Right kidney (tissue), 9 donors: ENCODE results near the gene FXYD4.
"Not testable (repeated sequence)": the region's sequence is repeated elsewhere in the genome, so short reads cannot be mapped to it uniquely, and the experiment has no call there.

ENCODE experiments used
- DNase-seq: peaks from one replicate; pipeline ENCODE4 v3.0.0-alpha.2; 2016
- long read RNA-seq, 8 donors: transcript quantifications; one replicate each; lab custom pipeline, GENCODE V29; 2026

Gene FXYD4, protein sequence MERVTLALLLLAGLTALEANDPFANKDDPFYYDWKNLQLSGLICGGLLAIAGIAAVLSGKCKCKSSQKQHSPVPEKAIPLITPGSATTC
- long read RNA-seq, donor 1, partial matches to known transcripts: 98 of 153 reads
- long read RNA-seq, donor 1, other reads (novel, unspliced or antisense): 55 of 153 reads
- long read RNA-seq, donor 2, partial matches to known transcripts: 307 of 307 reads
- long read RNA-seq, donor 2, other reads (novel, unspliced or antisense): 0 of 307 reads
- long read RNA-seq, donor 3, partial matches to known transcripts: 0 of 2 reads
- long read RNA-seq, donor 3, other reads (novel, unspliced or antisense): 0 of 2 reads
- long read RNA-seq, donor 4: 0 reads
- long read RNA-seq, donor 5: 0 reads
- long read RNA-seq, donor 6: 0 reads
- long read RNA-seq, donor 7: 0 reads
- long read RNA-seq, donor 8: 0 reads

DNA sequence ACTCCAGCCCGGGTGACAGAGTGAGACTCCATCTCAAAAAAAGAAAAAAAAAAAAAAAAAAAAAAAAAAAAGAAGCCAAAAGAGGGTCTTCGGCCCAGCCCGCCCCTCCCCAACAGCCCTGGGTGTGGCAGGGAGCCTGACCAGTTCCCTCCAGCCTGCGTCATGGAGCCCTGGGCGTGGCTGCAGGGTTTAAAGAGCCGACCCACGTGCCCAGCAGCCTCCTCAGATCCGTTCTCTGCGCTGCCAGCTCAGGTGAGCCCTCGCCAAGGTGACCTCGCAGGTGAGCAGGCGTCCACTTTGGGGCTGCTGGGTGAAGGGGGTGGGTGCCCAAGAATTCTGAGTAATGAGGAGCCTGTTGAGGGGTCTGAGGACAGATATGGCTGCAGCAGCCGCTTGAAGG, at the start of gene FXYD4:
FXYD4 (plus strand) TSS at position 219 of the 400 bp plus-strand sequence. CDS start 2,111 bp downstream, outside the sequence.
- DNase-seq: no peak

DNA sequence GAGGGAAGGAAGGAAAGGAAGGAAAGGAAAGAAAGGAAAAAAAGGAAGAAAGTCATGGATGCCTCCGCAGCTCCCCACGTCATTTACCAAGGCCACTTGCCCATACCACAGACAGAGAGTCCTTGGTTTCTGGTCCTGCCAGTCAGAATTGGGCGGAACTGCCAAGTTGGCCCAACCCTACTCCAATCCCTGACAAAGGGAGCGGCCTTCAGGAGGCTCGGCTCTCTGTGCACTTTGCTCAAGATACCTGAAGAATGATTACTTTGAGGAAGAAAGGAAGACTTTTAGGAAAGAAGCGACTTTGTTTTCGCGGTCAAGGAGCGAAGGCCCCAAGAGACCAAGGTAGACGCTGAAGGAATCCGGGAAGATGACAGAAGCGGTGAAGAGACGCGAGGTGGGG, 49.1 kb upstream of the FXYD4 start:
- DNase-seq: no peak

DNA sequence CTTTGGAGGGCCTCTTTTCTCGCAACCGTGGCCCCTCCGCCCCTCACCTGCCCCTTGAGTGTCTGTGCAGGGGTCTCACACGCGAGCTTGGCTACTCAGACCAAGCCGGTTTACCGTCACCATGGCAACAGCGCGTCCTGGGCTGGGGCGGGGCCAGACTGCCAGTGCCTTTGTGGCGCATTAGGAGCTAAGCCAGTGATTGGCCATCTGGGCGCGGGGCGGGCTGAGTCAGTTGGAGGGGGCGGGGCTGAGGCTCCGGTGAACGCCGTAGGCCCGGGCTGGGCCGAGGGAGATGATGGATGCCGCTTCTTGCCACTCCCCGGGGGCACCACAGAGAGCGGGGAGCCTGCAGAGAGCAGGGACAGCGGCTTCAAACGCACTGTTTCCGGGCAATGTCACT, 48.7 kb upstream of the FXYD4 start:
- DNase-seq: peak; percentile 74

DNA sequence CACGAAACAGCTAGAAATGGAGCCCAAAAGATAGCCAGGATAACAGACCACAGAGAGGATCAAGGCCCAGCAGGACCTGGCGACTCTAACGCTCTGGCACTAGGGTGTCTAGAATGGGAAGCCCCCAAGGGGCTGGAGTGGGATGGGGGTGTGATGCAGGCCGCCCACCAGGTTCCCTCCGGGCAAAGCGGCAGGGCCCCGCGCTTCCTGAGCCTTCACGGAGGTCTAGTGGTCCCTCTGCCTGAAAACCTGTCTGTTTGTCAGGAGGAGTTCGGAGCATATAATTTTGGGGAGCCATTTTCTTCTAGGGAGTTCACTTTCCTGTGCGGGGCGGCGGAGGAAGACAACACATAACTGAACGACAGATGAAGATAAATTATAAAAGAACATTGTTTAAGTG, 48.2 kb upstream of the FXYD4 start:
- no peak for DNase-seq

DNA sequence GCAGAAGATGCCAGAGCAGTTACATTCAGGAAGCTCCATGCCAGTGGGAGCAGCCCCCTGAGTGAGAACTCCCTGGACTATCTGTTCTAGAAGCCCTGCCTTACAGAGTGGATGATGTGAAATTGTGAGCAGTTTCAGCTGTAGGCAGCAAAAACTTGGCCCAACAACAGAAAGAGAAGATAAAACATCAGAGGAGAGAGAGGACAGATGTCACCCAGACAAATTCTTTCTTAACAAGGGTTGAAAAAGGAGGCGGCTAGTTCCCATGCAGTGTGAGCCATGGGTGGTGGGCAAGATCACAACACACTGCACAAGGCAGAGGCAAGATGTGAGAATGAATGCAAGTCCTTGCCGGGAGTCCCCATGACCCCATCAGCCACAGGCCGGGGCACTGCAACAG, 46.6 kb upstream of the FXYD4 start:
- no peak for DNase-seq

DNA sequence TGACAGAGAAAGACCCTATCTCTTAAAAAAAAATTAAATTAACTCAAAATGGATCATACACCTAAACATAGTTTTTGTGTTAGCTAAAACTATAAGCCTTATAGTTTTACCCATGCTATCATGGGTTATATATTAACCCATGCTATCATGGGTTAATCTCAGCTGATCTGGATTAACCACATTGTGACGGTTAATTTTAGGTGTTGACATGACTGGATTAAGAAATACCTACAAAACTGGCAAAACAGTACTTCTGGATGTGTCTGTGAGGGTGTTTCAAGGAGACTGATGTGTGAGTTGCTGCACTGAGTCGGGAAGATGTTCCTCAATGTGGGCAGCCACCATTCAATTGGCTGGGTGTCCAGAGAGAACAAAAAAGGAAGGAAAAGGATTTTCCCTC, 44.3 kb upstream of the FXYD4 start:
- no peak for DNase-seq

DNA sequence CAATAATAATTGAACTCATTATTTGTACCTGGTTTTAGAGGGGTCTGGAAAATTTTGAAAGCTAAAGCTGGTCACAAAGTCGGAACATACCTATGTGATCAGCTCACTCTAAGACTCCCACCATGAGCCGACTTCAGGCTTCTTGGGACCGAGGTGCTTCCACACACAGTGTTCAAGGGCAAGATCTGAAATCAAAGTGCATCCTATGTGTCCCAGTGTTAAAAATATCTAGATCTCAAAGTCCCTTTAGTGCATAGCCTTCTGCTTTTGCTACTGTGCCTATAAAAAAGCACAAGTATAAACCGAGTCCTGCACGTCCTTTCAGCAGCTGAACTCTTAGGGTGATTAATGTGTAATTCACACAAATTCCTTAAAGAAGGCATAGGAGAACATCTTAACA, 43.5 kb upstream of the FXYD4 start:
- DNase-seq: no peak

DNA sequence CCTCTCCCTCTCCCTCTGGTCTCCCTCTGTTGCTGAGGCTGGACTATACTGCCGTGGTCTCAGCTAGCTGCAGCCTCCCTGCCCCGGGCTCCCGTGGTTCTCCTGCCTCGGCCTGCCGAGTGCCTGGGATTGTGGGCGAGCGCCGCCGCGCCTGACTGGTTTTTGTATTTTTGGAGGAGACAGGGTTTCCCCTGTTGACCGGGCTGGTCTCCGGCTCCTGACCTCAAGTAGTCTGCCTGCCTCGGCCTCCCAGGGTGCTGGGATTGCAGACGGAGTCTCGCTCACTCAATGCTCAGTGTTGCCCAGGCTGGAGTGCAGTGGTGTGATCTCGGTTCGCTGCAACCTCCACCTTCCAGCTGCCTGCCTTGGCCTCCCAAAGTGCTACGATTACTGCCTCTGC, 42.6 kb upstream of the FXYD4 start:
- DNase-seq: not testable (repeated sequence)

DNA sequence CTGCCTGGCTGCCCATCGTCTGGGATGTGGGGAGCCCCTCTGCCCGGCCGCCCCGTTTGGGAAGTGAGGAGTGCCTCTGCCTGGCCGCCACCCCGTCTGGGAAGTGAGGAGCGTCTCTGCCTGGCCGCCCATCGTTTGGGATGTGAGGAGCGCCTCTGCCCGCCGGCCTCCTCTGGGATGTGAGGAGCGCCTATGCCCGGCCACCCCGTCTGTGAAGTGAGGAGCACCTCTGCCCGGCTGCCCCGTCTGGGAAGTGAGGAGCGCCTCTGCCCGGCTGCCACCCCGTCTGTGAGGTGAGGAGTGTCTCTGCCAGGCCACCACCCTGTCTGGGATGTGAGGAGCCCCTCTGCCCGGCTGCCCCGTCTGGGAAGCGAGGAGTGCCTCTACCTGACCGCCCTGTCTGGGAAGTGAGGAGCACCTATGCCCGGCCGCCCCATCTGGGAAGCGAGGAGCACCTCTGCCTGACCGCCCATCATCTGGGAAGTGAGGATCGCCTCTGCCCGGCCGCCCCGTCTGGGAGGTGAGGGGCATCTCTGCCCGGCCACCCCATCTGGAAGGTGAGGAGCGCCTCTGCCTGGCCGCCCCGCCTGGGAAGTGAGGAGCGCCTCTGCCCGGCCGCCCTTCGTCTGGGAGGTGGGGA, 42.1 kb upstream of the FXYD4 start:
- not testable (repeated sequence) for DNase-seq

DNA sequence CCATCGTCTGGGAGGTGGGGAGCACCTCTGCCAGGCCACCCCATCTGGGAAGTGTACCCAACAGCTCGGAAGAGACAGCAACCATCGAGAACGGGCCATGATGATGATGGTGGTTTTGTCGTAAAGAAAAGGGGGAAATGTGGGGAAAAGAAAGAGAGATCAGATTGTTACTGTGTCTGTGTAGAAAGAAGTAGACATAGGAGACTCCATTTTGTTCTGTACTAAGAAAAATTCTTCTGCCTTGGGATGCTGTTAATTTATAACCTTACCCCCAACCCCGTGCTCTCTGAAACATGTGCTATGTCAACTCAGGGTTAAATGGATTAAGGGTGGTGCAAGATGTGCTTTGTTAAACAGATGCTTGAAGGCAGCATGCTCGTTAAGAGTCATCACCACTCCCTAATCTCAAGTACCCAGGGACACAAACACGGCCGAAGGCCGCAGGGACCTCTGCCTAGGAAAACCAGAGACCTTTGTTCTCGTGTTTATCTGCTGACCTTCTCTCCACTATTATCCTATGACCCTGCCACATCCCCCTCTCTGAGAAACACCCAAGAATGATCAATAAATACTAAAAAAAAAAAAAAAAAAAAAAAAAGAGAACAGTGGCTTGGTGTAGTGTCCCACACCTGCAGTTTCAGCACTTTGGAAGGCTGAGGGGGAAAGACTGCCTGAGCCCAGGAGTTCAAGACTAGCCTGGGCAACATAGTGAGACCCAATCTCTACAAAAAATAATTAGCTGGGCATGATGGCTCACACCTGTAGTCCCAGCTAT, 41.2 kb upstream of the FXYD4 start:
- DNase-seq: not testable (repeated sequence)

DNA sequence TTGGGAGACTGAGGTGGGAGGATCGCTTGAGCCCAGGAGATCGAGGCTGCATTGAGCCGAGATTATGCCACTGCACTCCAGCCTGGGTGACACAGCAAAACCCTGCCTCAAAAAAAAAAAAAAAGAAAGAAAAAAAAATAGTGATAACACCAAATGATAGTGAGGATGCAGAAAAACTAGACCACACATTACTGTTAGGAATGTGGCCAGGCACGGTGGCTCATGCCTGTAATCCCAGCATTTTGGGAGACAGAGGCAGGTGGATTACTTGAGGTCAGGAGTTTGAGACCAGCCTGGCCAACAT, 40.7 kb upstream of the FXYD4 start:
- DNase-seq: not testable (repeated sequence)

DNA sequence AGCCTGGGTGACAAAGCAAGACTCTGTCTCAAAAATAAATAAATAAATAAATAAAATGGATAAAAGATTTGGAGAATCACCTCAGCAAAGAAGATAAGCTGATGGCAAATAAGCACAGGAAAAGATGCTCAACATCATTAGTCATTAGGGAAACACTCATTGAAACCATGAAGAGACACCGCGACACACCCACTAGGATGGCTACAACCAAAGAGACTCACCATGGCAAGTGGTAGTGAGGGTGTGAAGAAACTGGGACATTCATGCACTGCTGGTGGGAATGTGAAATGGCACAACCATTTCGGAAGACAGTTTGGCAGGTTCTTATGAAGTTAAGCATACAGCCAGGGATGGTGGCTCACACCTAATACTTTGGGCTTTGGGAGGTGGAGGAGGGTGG, 37.8 kb upstream of the FXYD4 start:
- no peak for DNase-seq

DNA sequence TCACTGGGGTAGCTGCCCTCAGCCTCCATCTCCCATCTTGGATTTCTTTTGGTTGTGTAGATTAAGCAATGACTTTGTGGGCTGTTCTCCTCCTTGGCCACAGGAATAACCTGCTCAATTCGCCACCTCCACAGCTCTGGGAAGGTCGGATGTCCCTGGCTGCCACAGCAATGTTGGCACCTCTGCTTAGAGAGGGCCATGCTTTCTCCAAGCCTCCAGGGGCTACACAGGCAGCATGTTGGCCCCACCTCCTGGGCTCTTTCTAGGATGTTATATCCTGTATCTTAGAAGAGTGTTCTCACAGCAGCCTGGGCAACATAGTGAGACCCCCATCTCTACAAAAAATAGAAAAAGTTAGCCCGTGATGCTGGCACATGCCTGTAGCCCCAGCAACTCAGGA, 35.4 kb upstream of the FXYD4 start:
- no peak for DNase-seq

DNA sequence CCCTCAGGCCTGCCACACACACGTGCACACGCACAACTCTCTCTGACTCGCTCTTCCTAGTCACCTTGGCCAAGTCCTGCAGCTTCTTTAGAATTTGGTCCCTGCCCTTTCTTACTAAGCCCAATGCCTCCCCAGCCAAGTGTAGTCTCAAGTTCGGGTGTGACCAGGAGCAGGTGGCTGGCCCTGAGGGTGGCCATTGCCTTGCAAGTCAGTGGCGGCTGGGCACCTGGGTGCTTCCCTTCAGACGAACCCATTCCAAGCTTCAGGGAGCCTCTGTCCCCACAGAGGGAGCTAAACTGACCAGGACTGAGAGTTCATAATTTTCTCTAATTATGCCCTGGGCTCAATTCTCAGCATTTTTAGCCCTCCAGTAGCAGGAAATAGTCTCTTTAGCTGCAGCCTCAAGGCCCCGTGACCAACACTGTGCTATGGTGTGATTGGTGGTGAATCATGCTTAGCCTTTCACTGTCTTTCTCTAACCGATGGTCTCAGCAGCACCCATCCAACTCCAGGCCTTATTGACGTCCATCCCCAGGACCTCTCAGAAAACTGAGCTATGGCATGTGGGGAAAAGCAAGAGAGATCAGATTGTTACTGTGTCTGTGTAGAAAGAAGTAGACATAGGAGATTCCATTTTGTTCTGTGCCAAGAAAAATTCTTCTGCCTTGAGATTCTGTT, 34.7 kb upstream of the FXYD4 start:
- DNase-seq: peak; percentile 46

DNA sequence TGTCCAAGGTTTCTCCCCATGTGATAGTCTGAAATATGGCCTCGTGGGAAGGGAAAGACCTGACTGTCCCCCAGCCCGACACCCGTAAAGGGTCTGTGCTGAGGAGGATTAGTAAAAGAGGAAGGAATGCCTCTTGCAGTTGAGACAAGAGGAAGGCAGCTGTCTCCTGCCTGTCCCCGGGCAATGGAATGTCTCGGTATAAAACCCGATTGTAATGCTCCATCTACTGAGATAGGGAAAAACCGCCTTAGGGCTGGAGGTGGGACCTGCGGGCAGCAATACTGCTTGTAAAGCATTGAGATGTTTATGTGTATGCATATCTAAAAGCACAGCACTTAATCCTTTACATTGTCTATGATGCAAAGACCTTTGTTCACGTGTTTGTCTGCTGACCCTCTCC, 33.9 kb upstream of the FXYD4 start:
- DNase-seq: not testable (repeated sequence)

DNA sequence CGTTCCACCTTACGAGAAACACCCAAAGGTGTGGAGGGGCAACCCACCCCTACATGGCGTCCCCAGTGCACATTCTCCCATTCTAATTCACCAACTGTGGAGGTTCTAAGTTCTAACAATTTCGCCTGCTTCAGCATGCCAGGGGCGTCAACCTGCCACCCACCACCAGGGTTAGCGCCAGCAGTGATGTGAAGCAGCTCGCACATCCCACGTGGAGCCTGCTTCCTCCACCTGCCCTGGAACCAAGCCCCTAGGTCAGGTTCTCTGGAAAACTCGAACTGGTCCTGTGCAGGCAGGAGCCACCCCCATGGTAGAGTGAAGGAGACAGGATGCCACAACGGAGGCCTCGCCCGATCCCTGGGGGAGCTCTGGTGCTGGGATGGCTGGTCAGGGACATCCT, 33.3 kb upstream of the FXYD4 start:
- DNase-seq: no peak

DNA sequence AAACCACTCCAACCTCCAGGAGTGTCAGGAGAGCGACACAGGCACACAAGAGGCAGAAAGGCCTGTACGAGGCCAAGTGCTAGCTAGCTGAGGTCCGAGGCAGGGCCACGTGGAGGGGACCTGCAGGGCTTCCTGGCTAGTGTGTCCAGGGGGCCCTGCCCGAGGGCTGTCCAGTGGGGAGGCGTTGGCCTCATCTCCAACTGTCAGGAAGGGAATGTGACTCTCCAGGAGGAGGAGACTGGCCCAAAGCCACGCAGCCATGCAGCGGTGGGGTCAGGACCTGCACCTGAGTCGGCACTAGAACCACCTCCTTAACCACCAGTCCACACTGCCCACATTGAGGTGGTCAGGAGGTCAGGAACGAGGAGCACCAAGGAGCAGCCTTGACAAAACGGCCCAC, 32.3 kb upstream of the FXYD4 start:
- no peak for DNase-seq

DNA sequence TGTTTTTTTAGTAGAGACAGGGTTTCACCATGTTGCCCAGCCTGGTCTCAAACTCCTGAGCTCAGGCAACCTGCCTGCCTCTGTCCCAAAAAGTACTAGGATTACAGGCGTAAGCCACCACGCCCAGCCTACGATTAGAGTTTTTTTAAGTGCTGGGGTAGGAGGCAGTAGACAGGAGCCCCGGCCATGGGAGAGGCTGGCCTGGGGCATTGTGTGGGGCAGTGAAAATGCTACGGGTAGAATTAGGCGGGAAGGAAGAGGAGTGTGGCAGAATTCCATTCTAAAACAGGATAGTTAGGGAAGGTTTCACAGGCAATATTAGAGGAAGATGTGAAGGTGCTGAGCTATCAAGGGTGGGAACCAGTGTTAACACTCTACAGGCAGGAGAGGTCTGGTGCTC, 31.3 kb upstream of the FXYD4 start:
- DNase-seq: no peak

DNA sequence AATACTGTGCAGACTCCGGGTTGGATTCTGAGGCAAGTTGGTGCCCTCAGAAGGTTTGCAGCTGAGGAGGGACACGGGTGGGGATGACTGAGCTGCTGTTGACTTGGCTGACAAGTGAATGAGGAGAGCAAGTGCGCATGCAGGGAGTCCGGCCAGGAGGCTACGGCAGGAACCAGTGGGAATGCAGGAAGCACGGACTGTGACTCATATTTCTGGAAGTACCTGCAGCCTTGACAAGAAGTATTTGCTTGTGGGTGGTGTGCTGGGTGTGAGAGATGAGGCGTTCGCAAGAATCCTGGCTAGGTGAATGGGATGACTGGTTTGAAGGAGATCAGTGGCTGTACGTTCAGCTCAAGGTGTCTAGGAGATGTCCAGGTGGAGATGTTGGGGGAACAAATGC, 30.8 kb upstream of the FXYD4 start:
- no peak for DNase-seq

DNA sequence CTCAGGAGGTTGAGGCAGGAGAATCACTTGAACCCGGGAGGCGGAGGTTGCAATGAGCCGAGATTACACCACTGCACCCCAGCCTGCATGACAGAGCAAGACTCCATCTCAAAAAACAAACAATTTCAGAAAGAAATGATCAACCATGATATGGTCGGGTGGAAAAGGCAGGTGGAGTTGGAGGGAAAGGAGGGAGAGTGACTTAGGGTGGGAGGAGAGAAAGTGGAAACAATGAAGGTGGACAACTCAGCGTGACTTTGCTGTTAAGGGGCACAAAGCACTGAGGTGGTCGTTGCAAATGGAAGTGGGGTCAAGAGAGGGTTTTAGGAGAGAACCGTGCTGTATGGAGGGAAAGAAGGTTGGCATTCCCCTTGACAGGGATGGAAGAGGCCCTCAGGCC, 30.0 kb upstream of the FXYD4 start:
- no peak for DNase-seq

DNA sequence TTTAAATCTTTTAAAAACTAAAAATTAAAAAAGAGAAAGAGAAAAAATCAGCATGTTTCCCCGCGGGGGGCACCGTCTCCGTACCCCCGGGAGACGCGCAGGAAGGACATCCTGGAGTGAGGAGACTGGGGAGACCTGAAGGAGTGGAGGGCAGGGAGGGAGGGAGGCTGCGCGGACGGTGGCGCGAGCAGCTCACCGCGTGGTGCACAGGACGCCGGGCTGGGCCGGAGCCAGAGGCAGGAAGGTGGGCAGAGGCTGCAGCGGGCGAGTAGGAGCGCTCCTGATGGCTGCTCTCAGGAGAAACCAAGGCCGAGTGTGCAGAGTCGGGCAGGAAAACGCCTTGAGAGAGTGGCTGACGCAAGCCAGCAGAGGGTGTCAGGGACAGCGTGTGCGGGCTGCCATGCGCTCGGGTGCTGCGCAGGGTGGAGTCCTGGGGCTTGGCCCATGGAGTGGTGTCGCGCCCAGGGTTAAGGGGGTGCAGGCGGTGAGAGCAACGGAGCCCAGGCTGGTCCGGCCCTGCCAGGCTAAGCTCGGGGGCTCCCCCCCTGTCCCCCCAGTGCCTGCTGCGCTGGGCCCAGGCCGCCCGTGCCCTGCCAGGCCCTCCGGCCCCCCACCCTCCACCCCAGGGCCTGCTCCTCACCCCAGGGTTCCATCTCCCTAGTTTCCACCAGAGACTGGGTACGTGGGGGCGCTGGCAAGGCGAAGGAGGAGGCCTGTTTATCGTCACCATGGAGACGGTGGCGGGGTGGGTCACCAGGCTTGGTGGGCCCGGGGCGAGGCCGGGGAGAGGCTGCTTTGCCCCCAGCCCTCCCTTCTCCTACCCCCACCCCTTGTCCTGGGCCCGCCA, 28.9 kb upstream of the FXYD4 start:
- DNase-seq: no peak

DNA sequence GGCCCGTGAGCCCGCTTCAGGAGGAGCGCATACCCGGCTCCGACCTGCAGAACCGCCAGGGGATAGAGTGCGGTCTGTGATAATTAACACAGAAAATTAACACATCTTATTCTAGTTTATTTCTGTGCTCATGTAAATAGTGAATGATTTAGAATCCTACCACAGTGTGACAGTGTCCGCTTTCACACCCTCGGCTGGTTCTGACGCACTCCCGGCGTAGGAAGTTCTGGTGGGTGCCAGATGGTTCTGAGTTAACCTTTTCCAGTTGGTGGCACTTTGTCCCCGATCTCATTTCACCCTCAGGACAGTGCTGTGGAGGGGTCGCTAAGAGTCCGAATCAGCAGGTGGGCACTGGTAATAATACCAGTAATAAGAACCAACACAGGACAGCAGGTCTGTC, 28.3 kb upstream of the FXYD4 start:
- no peak for DNase-seq
